Measurements from ENCODE around the gene NOB1. TPM values are rescaled to one million over a fixed set of nuclear protein-coding genes. Genes with fewer than 3 reads are reported as not detected.
A peak's percentile ranks its signal among the peaks of the same experiment; 100 is the strongest.

NOB1 gene
- 36.1 TPM for total RNA-seq
- 10 to 100 TPM; 49.2 to 62.6 (median 52.8) TPM for polyA plus RNA-seq

DNA sequence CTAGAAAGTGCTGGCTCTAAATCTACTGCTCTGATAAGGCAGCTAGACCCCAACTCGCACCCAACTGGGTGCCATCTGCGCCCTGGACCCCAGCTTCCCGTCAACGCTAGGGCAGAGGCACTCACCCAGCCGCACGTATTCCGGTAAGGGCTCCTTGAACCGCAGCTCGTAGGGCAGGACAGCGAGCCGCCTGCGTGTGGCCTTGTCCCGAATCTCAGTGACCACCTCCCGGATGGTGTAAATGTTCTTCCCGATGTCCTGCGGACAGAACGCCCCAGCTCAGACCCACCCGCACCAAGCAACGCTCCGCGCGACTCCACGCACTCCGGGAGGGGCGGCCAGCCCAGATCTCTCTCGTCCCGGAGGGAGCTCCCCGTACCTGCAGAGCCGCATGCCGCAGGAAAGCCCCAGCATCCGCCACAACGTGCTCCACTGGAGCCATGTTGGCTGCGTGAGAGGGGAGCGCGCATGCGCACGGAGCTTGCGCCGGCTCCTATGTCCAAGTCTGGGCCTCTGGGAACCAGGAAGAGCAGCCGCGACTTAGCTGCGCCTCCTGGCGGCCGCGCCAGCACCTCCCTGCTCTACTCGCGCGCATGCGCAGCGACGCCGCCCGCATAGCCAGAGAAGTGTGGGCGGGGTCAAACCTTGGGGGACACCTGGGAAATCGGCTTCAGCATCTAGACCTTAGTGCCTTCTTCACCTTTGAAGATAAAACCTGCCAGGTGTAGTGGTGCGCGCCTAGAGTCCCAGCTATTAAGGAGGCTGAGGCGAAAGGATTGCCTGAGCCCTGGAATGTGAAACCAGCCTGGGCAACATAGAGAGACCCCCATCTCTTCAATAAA lies at the start of gene NOB1:
Gene NOB1, minus strand, starts transcription at position 458 of the 842 bp plus-strand sequence. Its CDS starts 16 bp downstream, at position 442.
- H3K9me3 Mint-ChIP-seq: no peaks in the 10 kb centered on the region
- H3K27me3 Mint-ChIP-seq: peaks cover under 1% of the 10 kb centered on the region
- ATAC-seq (ENCODE audit: low read depth in 2 of 2) (peak; percentile 96 to 97), DNase-seq (peak; percentile 96 to 98 (median 97))
- Histone ChIP-seq H3K4me3 (ENCODE audit: low read depth, low read length) (peak within 1 kb of the TSS; percentile 92), H3K9me3 (ENCODE audit: control insufficient read depth in 2 of 2, low read length in 2 of 2) (no peaks in the 10 kb centered on the region), H3K27me3 (ENCODE audit: control insufficient read depth, insufficient read depth, low read length) (no peaks in the 10 kb centered on the region), H3K36me3 (ENCODE audit: control insufficient read depth, insufficient read depth, low read length) (peaks cover 22% of the 10 kb centered on the region), H3K27ac (ENCODE audit: insufficient read depth, low read length, poor library complexity, severe bottlenecking) (peak within 1 kb of the TSS; percentile 83), H3K4me1 (ENCODE audit: control insufficient read depth, insufficient read depth, low read length, poor library complexity, severe bottlenecking) (peaks cover 26% of the 10 kb centered on the region)
- H3K4me3 Mint-ChIP-seq: peak within 1 kb of the TSS; percentile 92 to 100 (median 100)
- peak within 1 kb of the TSS; percentile 98 to 99 (median 99) for H3K27ac Mint-ChIP-seq
- H3K4me1 Mint-ChIP-seq: peaks cover 5 to 36% (median 19%) of the 10 kb centered on the region in 4 donors
- H3K36me3 Mint-ChIP-seq: peaks cover 10% of the 10 kb centered on the region

DNA sequence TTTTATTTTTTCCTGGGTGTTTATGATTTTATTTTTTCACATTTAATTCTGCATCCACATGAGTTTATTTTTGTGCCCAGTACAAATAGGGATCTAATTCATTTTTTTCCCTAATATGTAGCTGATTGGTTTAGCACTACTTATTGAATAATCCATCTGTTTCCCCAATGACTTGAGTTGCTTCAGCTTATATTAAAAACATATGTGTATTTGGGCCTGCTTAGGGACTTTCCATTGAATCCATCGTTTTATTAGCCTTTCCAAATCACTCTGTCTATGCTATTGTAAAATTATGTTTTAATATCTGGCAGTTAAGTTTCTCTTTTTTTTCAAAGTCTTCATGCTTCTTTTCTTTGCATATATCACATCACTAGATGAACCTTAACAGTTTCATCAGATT lies 49.6 kb upstream of the NOB1 start:
- H3K36me3 Mint-ChIP-seq: peaks cover 33% of the 10 kb centered on the region
- H3K4me1 ChIP-seq (ENCODE audit: control insufficient read depth, insufficient read depth, low read length, poor library complexity, severe bottlenecking): no peaks in the 10 kb centered on the region
- no peaks in the 10 kb centered on the region for H3K9me3 ChIP-seq (ENCODE audit: control insufficient read depth in 2 of 2, low read length in 2 of 2)
- H3K27me3 ChIP-seq (ENCODE audit: control insufficient read depth, insufficient read depth, low read length): no peaks in the 10 kb centered on the region
- H3K36me3 ChIP-seq (ENCODE audit: control insufficient read depth, insufficient read depth, low read length): peaks cover 36% of the 10 kb centered on the region
- H3K27me3 Mint-ChIP-seq: no peaks in the 10 kb centered on the region
- H3K4me1 Mint-ChIP-seq: peaks cover 0 to 10% (median under 1%) of the 10 kb centered on the region in 4 donors
- peak overlapping the region in 1 of 3 donors; percentile 31 for H3K27ac Mint-ChIP-seq
- no peak overlapping the region for H3K27ac ChIP-seq (ENCODE audit: insufficient read depth, low read length, poor library complexity, severe bottlenecking)
- no peak overlapping the region for H3K4me3 ChIP-seq (ENCODE audit: low read depth, low read length)
- DNase-seq (no peak), ATAC-seq (ENCODE audit: low read depth in 2 of 2) (no peak)
- no peak overlapping the region for H3K4me3 Mint-ChIP-seq
- no peaks in the 10 kb centered on the region for H3K9me3 Mint-ChIP-seq

DNA sequence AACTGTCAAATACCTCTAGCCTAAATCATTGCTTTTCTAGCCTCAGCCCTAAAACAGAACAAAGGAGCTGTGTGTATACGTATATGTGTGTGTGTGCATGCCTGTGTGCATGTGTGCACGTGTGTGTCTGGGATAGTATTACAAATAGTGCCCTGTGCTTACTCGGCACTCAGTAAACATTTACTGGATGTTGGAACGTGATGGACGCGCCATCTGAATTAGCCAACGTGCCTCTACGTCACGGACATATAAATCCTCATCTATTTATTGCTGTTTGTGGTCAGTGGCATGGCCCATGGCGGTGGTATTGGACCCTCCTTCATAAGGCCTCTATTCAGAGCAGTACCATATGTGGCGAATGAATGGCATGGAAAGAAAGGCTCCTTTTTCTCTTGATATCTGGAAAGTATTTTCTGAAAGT lies 44.9 kb upstream of the NOB1 start:
- Mint-ChIP-seq H3K4me1 (peaks cover 4 to 10% (median 5%) of the 10 kb centered on the region in 4 donors), H3K27ac (no peak overlapping the region), H3K36me3 (peaks cover 36% of the 10 kb centered on the region), H3K4me3 (no peak overlapping the region), H3K27me3 (no peaks in the 10 kb centered on the region), H3K9me3 (no peaks in the 10 kb centered on the region)
- ATAC-seq (ENCODE audit: low read depth in 2 of 2): no peak
- DNase-seq: no peak
- Histone ChIP-seq H3K4me1 (ENCODE audit: control insufficient read depth, insufficient read depth, low read length, poor library complexity, severe bottlenecking) (no peaks in the 10 kb centered on the region), H3K4me3 (ENCODE audit: low read depth, low read length) (no peak overlapping the region), H3K27me3 (ENCODE audit: control insufficient read depth, insufficient read depth, low read length) (no peaks in the 10 kb centered on the region), H3K27ac (ENCODE audit: insufficient read depth, low read length, poor library complexity, severe bottlenecking) (no peak overlapping the region), H3K36me3 (ENCODE audit: control insufficient read depth, insufficient read depth, low read length) (peaks cover 40% of the 10 kb centered on the region), H3K9me3 (ENCODE audit: control insufficient read depth in 2 of 2, low read length in 2 of 2) (no peaks in the 10 kb centered on the region)

DNA sequence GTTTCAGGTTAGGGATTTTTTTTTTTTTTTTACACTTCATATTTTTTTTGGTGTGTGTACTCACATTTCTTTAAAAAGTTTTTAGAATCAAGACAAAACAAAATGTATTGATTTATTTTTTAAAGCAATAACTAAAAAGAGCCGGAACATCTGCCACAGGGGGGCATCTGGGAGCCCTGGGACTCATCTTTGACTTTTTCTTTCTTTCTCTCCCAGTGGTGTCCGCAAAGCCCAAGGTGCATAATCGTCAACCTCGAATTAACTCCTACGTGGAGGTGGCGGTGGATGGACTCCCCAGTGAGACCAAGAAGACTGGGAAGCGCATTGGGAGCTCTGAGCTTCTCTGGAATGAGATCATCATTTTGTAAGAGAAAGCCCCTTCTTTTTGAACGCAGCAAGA lies 43.7 kb upstream of the NOB1 start:
- H3K4me3 ChIP-seq (ENCODE audit: low read depth, low read length): no peak overlapping the region
- no peaks in the 10 kb centered on the region for H3K27me3 Mint-ChIP-seq
- no peak for ATAC-seq (ENCODE audit: low read depth in 2 of 2)
- no peak overlapping the region for H3K4me3 Mint-ChIP-seq
- H3K4me1 ChIP-seq (ENCODE audit: control insufficient read depth, insufficient read depth, low read length, poor library complexity, severe bottlenecking): no peaks in the 10 kb centered on the region
- no peaks in the 10 kb centered on the region for H3K9me3 Mint-ChIP-seq
- peaks cover 28% of the 10 kb centered on the region for H3K36me3 Mint-ChIP-seq
- no peaks in the 10 kb centered on the region for H3K27me3 ChIP-seq (ENCODE audit: control insufficient read depth, insufficient read depth, low read length)
- H3K4me1 Mint-ChIP-seq: peaks cover 0 to 12% (median 4%) of the 10 kb centered on the region in 4 donors
- H3K9me3 ChIP-seq (ENCODE audit: control insufficient read depth in 2 of 2, low read length in 2 of 2): no peaks in the 10 kb centered on the region
- peak overlapping the region in 1 of 3 donors; percentile 8 for H3K27ac Mint-ChIP-seq
- H3K36me3 ChIP-seq (ENCODE audit: control insufficient read depth, insufficient read depth, low read length): peaks cover 34% of the 10 kb centered on the region
- no peak overlapping the region for H3K27ac ChIP-seq (ENCODE audit: insufficient read depth, low read length, poor library complexity, severe bottlenecking)
- no peak for DNase-seq

DNA sequence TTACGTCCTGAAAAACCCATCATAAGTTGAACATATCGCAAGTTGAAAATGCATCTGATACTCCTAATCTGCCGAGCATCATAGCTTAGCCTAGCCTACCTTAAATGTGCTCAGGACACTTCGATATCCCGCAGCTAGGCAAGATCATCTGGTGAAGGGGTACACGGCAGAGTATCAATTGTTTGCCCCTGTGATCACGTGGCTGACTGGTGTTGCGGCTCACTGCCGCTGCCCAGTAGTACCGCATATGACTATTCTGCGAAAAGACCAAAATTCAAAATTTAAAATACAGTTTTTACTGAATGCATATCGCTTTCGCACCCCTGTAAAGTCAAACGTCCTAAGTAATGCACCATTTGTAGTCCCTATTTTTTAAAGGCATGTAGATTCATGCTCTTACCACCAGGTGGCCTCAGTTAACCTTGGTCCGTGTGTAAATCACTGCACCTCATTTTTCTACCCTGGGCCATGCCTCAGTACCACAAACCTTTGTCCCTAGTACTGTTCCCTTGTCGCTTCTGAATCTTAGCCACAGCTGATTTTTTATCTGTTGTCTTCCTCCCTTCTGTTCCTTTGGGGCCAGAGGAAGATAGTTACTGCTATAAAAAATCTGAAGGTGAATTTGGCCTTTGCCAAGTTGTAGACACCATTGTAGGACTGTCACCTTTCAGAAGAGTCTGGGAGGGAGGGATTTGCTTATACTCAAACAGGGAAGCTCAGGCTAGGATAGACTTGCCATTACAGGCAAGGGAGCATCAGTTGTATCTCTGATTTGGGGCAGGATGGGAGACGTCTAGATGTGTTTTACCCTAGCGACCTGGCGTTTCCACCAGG lies 41.8 kb upstream of the NOB1 start:
- Histone ChIP-seq H3K36me3 (ENCODE audit: control insufficient read depth, insufficient read depth, low read length) (peaks cover 38% of the 10 kb centered on the region), H3K4me3 (ENCODE audit: low read depth, low read length) (no peak overlapping the region), H3K27ac (ENCODE audit: insufficient read depth, low read length, poor library complexity, severe bottlenecking) (no peak overlapping the region), H3K9me3 (ENCODE audit: control insufficient read depth in 2 of 2, low read length in 2 of 2) (no peaks in the 10 kb centered on the region), H3K4me1 (ENCODE audit: control insufficient read depth, insufficient read depth, low read length, poor library complexity, severe bottlenecking) (no peaks in the 10 kb centered on the region), H3K27me3 (ENCODE audit: control insufficient read depth, insufficient read depth, low read length) (no peaks in the 10 kb centered on the region)
- Mint-ChIP-seq H3K4me1 (peaks cover 0 to 14% (median 5%) of the 10 kb centered on the region in 4 donors), H3K27ac (peak overlapping the region in 1 of 3 donors; percentile 12), H3K36me3 (peaks cover 26% of the 10 kb centered on the region), H3K27me3 (no peaks in the 10 kb centered on the region), H3K9me3 (no peaks in the 10 kb centered on the region), H3K4me3 (no peak overlapping the region)
- DNase-seq (peak; percentile 21 to 67 (median 36)), ATAC-seq (ENCODE audit: low read depth in 2 of 2) (peak; percentile 64 to 81)

DNA sequence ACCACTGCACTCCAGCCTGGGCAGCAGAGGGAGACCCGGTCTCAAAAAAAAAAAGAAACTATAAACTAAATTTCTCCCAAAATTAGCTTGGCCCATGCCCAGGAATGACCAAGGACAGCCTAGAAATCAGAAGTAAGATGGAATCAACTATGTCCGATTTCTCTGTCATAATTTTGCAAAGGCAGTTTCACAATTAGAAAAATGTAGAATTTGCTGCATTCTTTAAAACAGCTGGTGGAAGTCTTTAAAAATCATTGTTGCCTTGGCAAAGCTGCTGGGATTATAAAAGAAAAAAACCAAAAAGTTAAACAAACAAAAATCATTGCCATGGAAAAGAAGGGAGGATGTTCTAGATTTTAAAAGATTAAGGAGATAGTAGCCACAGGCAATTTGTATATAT lies 39.8 kb upstream of the NOB1 start:
- no peak for ATAC-seq (ENCODE audit: low read depth in 2 of 2)
- Histone ChIP-seq H3K27ac (ENCODE audit: insufficient read depth, low read length, poor library complexity, severe bottlenecking) (no peak overlapping the region), H3K36me3 (ENCODE audit: control insufficient read depth, insufficient read depth, low read length) (peaks cover 33% of the 10 kb centered on the region), H3K4me3 (ENCODE audit: low read depth, low read length) (no peak overlapping the region), H3K27me3 (ENCODE audit: control insufficient read depth, insufficient read depth, low read length) (no peaks in the 10 kb centered on the region), H3K9me3 (ENCODE audit: control insufficient read depth in 2 of 2, low read length in 2 of 2) (no peaks in the 10 kb centered on the region), H3K4me1 (ENCODE audit: control insufficient read depth, insufficient read depth, low read length, poor library complexity, severe bottlenecking) (no peaks in the 10 kb centered on the region)
- H3K4me3 Mint-ChIP-seq: no peak overlapping the region
- DNase-seq: no peak
- no peaks in the 10 kb centered on the region for H3K27me3 Mint-ChIP-seq
- peaks cover 18% of the 10 kb centered on the region for H3K36me3 Mint-ChIP-seq
- no peak overlapping the region for H3K27ac Mint-ChIP-seq
- no peaks in the 10 kb centered on the region for H3K9me3 Mint-ChIP-seq
- H3K4me1 Mint-ChIP-seq: peaks cover 0 to 14% (median 5%) of the 10 kb centered on the region in 4 donors

DNA sequence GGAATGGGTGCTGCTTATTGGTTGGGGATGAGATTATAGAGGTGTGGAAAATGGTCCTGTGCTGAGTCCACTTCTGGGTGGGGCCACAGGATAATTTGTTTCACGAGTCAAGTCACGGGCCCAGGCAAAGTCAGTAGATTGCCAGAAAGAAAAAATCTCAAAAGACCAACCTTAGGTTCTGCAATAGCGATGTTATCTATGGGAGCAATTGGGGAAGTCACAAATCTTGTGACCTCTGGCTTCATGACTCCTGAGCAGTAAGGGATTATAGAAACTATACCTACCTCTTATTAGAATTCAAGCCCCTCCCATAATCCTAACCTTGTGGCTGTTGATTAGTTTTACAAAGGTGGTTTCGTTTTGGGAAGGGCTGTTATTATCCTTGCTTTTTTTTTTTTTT lies 38.8 kb upstream of the NOB1 start:
- Mint-ChIP-seq H3K27me3 (no peaks in the 10 kb centered on the region), H3K4me3 (no peak overlapping the region), H3K36me3 (peaks cover 13% of the 10 kb centered on the region), H3K4me1 (peaks cover 3 to 12% (median 5%) of the 10 kb centered on the region in 4 donors), H3K27ac (peak overlapping the region in 1 of 3 donors; percentile 16), H3K9me3 (no peaks in the 10 kb centered on the region)
- Histone ChIP-seq H3K4me1 (ENCODE audit: control insufficient read depth, insufficient read depth, low read length, poor library complexity, severe bottlenecking) (no peaks in the 10 kb centered on the region), H3K27ac (ENCODE audit: insufficient read depth, low read length, poor library complexity, severe bottlenecking) (no peak overlapping the region), H3K9me3 (ENCODE audit: control insufficient read depth in 2 of 2, low read length in 2 of 2) (no peaks in the 10 kb centered on the region), H3K4me3 (ENCODE audit: low read depth, low read length) (no peak overlapping the region), H3K36me3 (ENCODE audit: control insufficient read depth, insufficient read depth, low read length) (peaks cover 33% of the 10 kb centered on the region), H3K27me3 (ENCODE audit: control insufficient read depth, insufficient read depth, low read length) (no peaks in the 10 kb centered on the region)
- ATAC-seq (ENCODE audit: low read depth in 2 of 2) (no peak), DNase-seq (no peak)
